Occipital lobe (tissue), 2 donors: ENCODE data around the gene SV2C. TPM values are rescaled to one million over a fixed set of nuclear protein-coding genes. Genes with fewer than 3 reads are reported as not detected.

Experiments used
- DNase-seq: peaks from one replicate; lab custom pipeline; 2025; lab: John Stamatoyannopoulos, UW
- total RNA-seq: library from RNA; depleted of rRNA; stranded (reverse); fragments of >200 nt; gene quantifications from one replicate; pipeline ENCODE4 v1.2.3, GENCODE V29; 2014

Gene SV2C
- total RNA-seq, 1 donor from 2014 or later = 1.7 TPM

DNA sequence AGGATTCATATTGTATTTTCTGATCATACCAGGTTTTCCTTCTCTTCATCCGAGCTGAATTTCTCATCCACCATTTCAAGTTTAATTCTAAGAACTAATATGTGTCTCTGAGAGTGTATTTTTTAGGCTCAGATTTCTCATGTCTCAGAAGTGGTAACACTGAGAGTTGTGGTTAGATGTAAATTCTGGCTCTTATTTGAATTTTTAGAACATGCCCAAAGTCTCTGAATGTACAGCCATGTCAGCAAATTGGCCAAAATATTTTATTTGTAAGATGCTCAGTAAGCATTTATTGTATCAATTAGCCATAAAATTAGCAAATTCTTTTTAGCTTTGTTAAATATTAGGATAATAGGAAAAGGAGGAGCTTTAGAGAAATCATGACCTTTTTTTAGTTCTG lies 16.6 kb downstream of the SV2C start:
- no peak for DNase-seq

DNA sequence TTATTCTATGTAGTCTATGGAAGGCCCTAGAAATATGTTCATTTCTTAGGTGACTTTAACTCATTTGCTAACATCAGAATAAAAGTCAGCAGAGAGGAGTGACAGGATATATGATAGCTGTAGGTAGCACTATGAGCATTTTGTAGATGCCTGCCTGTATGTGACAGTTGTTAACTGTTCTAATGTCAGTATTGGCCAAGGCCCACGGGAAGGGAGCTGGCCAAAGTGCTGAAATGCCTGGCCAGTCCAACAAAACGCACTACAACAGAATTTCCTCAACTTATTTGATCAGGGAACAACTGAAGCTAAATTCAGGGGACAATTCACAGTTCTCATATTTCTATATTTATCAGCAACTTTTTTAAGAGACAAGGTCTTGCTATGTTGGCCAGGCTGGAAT lies 20.8 kb downstream of the SV2C start:
- DNase-seq = no peak

DNA sequence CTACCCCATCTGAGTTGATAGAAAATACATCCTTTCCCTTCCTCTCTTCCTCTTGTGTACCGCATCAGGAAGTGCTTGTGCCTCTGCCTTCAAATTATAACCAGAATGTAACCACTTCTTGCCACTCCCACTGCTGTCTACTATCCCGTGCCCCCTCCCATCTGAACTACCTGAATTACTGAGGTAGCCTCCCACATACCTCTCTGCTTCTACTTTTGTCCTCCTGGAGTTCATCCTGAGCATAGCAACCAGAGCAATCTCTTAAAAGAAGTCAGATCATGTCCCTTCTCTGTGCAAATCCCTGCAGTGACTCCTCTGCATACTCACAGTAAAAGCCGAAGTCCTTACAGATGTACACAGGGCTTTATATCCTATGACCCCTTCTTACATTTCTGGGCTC lies 23.0 kb downstream of the SV2C start:
- no peak for DNase-seq

DNA sequence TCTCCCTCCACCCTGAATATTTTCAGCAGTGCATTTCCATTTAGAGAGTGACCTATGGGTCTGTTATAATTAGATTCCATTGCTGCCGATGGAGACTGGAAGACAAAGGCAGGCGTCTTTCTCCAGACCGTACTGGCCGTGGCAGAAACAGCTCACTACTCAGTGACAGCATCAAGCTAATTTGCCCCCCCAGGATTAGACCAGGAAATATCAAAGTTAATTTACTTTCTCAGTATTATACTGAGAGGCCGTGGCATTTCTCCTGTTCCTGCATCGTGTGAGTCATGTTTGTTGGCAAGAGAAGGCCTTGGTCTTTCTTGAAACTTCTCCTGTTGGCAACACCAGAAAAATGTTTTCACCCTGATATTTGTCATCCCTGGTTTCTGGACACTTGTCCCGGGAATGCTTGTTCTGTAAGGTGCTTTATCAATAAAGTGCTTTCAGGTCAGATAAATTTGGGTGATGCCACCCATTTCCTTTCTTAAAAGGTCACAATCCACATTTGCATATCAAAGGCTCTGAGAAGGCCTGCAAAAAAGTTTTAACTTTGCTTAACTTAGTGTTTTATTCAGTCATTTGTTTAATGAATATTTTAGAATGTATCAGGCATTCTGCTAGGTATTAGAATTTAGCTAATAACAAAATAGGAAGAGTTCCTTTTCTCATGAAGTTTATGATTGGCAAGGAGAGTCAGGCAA lies 28.4 kb downstream of the SV2C start:
- no peak for DNase-seq

DNA sequence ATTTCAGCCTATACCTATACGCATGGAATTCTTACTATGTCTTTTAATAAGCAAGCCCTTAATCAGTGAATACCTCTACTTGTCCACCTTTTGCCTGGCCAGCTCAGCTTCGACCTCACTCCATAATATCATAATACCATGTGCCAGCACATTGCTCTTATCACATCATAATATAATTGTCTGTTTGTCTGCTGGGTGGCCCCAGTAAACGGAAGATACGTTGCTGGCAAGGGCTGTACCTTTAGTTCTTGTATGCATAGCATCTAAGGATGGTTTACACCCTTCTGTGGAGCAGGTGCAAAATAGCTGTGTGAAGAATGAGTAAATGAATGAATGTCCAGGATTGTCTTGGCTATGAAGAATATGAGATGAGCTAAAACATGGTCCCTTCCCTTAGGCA lies 29.9 kb downstream of the SV2C start:
- DNase-seq = no peak

DNA sequence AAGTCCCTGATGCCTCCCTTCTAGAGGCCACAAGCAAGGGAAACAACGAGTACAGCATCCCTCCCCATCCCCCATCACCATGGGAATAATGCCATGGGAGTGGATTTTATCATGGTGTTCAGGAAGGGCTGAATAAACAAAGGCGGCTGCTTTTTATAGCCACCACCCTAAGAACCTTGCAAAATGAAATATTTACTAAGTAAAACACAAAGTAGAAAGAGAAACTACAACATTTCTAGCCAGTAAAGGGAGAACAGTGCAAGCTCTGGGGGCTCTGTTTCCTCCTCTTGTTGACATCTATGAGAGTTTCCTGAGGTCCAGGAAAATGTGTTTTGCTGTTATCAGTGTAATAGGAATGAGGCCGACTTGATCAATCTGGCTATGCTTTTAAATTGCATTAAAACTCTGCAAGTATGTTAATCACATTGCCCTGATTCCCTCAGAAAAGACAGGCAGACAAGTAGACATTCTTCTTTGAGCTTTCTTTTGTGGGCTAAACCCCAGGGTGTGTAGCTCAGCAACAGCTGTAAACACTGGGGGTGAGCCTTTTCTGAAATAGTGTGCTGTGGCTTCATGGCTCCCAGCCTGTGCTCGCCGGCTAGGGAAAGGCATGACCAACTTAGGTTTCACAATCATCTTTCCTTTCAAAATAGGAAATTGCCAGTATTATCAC lies 31.1 kb downstream of the SV2C start:
- DNase-seq = no peak

DNA sequence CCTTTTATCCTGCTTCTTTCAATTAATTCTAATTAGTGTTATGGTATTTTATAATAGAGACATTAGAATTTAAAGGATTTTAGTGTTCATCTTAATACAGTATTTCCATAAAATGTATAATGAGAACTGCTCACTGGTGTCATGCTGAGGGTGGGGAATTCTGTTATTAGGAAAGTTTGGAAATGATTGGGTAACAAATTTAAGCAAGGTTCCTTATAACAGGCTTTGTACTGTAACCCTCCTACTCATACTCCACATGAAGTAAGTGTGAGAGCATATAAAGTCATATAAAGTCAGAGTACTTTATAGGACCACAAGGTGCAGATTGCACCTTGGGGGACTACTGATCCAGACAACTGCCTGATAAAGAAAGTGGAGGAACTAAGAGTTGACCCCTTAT lies 42.2 kb downstream of the SV2C start:
- DNase-seq = no peak

DNA sequence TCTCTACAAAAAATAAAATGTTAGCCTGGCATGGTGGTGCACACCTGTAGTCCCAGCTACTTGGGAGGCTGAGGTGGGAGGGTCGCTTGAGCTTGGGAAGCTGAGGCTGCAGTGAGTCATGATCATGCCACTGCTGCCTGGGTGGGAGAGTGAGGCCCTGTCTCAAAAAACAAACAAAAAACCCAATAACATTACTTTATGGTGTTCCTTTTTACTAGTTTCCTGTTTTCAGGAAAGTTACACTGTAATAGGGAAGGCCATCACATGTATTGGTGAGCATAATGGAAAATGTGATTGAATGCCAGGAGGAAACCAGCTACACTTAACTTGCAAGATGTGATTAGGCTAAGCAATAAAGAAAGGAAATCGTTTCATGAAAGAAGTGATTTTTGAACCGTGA lies 42.7 kb downstream of the SV2C start:
- no peak for DNase-seq

DNA sequence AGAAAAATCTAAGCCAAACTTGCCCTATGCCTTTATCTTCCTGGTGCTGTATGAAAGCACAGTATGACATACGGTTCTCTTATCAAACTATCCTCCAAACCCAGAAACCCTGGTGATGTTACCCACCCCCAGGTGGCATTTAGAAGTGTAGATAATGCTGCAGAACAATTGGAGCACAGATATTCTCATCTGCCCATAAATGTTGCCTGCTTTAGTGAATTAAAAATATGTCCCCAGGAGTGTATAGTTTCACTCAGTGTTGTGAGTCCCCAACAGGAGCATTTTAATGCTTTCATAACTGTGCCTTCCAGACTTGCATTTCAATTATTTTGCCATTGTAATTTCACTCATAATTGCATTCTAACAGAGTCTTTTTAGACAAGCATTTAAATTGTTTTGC lies 50.8 kb downstream of the SV2C start:
- no peak for DNase-seq

DNA sequence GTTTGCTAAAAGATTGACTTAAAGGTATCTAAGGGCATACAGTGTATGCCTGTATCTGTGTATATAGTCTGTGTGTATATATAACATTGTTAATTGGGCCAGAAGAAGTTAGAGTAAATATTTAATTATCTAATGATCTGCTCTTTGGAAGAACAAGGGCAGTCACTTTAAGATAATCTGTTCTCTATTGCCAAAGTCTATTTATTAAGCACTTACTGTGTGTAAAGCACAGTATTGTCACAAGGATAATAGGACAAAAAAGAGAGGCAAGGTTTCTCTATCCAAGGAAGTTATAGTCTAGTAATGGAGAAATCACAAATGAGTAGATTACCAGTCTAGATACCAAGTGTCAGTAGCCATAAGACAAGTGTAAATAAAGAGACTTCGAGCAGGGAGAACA lies 51.5 kb downstream of the SV2C start:
- no peak for DNase-seq

DNA sequence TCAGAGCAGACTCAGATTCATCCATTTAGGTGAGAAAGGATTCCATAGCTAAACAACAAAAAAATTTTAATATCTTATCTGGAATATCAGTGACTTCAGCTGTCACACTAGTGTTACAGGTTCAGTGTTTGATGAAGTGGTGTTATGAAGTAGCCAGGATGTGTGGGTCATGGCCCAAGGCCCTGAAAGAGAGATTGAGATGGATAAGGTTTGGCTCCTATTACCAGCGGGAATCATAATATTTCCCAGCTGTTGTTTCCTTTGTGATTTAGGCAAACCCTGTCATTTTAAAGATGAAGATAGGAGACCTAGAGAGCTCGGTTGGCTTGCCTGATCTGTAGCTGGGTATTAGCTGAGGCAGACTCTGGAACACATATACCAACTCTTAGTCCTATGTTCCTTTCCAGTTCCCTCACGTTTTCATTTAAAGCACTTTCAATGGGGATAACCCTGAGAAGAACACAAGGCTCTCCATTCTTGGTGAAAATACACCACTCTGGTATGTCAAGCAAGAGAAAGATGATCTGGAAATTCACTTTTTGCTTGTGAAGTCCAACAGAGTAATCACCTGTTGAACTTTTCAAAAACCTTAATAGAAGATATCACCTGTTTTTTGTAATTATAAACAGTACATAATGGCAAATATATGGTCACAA lies 54.8 kb downstream of the SV2C start:
- DNase-seq = no peak

DNA sequence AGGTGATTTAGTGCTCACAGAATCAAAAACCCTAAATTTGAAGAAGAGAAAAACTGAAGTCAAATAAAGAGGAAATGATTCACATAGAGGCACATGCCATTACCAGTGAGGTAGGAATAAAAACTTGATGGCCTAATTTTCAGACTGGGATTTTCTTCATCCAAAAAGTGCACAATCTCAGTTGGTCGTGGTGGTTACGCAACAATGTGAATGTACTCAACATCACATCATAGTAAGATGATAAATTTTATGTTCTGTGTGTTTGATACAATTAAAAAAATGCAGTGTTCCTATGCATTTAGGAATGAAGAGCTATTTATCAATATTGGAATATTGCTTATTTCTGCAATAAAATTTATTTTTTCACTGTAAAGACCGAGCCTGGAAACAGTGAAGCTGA lies 60.7 kb downstream of the SV2C start:
- DNase-seq = no peak

DNA sequence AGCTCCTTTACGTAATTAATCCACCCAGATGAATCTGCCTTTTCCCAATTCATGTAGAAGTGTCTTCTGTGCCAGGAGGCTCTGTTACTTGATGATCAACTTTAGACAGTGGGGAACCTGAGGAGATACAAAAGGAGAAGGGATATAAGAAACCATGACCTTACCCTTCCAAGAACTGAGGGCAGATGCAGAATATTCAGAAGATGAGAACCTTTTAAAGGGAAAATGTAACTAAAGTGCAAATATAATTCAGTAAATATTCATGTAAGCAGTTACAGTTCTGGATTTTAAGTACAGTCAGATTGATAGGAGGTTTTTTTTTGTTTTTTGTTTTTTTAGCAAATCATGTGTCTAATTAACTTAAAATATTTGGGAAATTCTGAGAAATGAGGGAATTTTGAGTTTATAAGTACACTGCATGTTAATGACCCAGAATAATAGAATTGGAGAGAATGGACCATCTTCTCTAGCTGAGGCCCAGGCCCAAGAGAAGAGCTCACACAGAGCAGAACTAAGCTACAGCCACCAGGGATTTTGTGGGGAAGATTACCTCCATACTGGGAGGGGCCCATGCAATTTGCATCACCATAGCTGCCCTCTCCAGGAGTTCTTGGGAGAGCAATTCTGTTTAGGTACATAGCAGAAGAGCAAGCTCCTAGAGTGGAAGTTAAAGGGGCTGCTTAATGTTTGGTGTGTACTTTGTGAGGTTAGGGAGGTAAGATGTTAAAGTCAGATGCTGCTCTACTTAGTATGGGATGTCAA lies 61.5 kb downstream of the SV2C start:
- no peak for DNase-seq

DNA sequence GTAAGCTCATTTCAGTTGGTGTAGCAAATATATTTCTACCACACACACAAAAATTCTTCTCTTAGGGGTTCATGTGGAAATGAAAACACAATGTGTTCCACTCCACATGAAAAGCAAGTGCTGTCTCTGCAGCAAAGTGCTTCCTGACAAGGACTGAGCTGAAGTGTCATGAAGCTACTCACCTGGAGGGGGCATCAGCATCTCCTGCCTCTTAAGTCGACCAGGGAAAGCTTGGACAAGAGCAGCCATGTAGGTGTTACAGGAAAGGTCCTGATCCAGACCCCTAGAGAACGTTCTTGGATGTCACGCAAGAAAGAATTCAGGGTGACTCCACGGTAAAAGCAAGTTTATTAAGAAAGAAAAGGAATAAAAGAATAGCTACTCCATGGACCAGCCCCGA lies 62.8 kb downstream of the SV2C start:
- no peak for DNase-seq

DNA sequence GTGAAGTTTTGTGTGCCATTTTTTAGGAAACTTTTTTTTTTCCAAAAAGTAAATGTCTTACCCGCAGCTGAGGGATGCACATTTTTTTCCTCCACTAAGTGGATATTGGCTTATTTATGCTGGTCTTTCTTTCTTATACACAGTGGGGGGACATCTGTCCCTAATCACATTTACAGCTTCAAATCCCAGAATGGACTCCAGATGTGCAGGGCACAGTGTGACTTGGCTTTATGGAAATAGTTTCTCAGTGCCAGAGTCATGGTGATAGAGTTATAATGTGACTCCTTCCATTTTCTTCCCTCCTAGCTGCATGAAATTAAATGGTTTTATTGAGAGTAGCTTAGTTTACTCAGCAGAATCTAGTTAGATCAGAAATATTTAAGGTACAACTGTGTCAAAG lies 66.5 kb downstream of the SV2C start:
- no peak for DNase-seq

DNA sequence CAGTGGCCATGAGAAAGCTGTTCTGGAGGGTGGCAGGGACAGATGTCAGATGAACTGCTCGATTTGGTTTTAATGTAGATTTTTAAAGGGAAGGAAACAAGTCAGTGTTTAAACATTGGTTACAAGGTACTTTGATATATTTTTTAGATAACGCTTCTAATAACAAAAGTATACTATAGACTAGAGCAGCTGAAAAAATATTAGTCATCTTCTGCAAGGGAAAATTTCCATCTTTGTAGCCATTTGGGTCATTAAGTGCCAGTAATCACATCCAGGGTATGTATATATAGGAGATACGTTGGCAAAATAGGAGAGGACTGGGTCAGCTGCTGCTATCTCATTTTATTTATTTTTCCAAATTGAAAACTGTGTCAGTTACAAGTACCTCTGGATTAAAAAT lies 69.0 kb downstream of the SV2C start:
- no peak for DNase-seq

DNA sequence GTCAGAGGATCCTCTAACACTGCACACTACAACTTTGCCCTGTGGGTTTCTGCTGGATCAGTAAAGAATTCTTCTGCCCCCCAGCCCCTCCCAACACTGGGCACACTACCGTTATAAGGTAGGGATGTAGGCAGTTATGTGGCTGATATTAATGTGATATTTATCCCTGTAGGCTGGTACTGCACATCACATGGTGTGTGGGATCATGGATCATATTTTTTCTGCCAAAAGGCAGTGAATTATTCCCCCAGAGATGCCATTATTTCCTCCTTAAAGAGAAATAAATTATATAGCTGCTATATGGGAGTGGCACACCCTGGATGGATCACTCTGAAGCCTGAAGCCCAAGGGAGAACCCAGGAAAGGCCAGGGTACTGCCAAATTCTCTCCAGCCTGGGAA lies 69.5 kb downstream of the SV2C start:
- DNase-seq = no peak

DNA sequence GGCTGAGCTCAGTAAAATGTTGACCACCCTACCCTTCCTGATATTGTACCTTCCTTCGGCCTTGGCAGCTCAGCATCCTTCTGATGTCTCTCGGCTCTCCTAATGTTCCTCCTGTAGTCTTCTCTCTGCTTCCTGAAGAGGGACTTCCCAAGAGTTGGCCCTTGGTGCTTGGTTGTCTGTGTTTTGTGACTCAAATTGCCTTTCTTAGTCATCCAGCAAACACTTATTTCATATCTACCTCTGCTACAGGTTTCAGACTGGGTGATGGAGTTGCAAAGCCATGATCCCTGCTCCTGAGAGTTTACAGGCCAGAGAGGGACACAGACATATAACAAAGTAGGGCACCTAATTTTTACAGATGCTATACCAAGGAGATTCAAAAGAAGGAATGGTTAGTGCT lies 70.1 kb downstream of the SV2C start:
- no peak for DNase-seq

DNA sequence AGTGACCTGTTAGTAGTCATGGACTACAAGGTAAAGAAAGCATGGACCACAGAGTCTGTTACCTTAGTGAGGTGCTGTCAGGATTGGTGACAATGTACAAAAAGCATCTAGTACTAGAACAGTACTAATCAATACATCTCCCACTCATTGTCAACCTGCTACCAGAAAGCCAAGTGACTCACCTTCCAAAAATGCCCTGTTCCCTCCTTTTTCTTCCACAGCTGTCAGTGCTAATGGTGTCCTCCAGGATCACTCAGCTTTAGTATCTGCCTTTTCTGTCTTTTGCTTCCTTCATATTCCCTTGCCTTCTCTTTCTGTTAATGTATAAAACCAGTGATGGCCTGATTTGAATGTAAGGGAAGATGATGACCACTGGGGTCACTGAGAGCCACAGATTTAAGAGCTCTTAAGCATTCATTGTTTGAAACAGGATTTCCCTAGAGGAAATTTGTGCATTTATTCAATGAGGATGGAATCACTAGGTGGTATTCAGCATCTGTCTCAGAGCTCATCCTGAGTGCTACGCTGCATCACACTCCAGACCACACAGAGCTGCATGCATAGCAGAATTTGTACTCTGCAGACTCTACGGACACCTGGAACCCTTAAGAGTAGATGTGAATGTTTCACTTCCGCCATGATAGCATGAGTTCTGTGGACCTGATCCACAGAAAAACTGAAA lies 71.0 kb downstream of the SV2C start:
- no peak for DNase-seq

DNA sequence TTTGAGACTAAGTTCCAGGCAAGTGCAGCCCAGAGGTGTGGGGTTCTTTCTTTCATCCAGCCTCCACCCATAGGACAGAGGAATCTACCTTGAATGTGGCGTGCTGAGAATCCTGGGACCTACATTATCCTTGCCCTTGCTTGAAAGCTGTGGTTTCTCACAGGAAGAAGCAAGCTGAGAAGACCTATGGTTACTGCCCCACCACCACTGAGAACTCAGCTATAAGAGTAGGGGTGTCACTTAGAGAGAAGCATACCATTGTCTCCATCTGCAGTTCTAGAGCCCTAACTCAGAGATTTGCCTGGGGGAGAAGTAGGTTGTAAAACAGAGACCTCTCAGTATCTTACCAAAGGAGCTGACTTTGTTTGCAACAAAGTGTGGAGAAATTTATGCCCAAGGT lies 72.4 kb downstream of the SV2C start:
- no peak for DNase-seq

DNA sequence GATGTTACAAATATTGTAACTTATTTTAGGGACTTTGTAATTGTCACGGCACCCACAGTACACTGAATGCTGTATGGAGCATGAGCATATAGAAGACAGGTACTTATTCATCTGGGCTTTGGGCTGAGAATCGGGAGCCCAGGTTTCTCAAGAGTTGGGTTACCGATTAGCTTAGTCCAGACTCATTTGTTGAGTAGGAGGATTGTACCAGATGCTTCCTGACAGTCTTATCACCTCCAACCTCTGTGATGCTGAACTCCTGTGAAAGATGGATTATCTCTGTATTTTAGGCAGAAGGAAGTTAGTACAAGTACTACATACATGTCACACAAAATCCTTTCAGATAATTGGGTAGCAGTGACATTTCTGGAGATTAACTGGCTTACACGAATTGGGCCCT lies 79.2 kb downstream of the SV2C start:
- DNase-seq = no peak

DNA sequence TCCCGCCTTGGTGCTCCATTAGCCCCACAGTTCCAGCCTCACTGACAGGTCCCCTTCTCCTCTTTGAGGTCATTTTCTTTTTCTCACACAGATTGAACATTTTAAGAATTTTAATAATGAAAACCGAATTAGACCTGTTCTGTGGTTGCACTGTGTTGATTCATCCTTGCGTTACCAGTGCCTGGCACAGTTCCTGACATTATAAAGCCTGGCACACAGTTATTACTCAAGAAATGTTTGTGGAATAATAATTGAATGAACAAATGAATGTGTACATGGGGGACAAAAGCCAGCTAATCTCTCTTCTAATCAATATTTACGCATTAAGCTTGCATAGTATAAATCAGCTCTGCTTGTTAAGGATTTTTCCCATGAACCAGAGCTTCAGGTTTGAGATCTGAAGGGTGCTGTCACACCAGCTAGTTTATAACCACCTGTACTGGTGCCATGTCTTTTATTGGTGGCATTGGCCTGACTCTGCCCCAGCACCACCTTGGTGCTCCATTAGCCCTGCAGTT lies 80.0 kb downstream of the SV2C start:
- DNase-seq = no peak
